Measurements from ENCODE around the gene NDUFA11. TPM values are rescaled to one million over a fixed set of nuclear protein-coding genes. Genes with fewer than 3 reads are reported as not detected.

NDUFA11 gene
- 168 and 272 TPM in 2 replicates for polyA plus RNA-seq (2011; rRNA removed)
- polyA minus RNA-seq (2011; rRNA and poly(A)+ RNA removed), result 14.4 and 26.5 TPM in 2 replicates

DNA sequence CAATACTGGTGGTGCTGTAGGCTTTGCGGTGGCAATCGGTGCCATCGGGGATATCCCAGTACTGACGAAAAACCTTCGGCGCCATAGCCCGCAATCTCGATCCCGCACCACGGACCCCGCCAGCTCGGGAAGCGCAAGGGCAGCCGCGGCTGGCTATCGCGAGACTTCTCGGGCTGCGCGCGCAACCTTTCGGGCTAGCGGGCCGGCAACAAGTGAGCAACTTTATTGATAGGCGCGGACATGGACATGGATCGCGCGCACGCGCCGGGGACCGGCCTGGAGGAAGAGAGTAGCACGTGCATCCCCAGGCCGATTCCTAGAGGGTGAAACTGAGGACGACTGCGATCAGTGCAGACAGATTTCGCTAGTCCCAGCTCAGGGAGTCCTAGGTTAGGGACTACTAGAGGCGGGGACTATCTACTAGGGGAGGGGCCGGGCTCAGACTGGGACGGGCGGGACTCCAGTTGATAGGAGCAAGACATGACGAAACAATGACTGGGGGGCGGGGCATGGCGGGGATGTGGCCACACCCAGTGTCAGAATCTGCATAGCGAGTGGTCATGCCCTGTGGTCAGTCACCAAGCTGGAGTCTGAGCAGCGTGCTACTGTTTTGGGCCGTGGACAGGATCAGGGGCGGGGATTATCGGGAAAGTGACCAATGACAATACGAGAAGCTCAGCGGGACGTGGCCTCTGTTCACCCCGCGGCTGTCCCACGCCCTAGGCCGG is at the start of gene NDUFA11:
Gene NDUFA11 (minus strand): TSS at position 167 of the 728 bp plus-strand sequence. CDS start 82 bp downstream, at position 85.
- DNase-seq (ENCODE audit: low read depth, low spot score), result peak; percentile 91
- Histone ChIP-seq H3K9me3 (ENCODE audit: control insufficient read depth, insufficient read depth, low read length) (peaks cover 3% of the 10 kb centered on the region; the same call in 1 of the 2 replicates), H3K4me3 (ENCODE audit: low read depth, low read length) (peak within 1 kb of the TSS; percentile 78), H3K27me3 (ENCODE audit: control insufficient read depth, insufficient read depth, low read length) (no peaks in the 10 kb centered on the region), H3K27ac (ENCODE audit: low read depth, low read length) (peak within 1 kb of the TSS; percentile 96)
- ChIA-PET CTCF (interaction anchor here (0.7 to 5.4 kb wide), 4 partner anchors 13 to 183 kb away, joined by 3 to 54 read pairs (median 8); partner anchors contain the start of genes CATSPERD and NRTN), POLR2A (interaction anchor here (0.6 to 3.5 kb wide), 18 partner anchors 11 to 1998 kb away, joined by 3 to 30 read pairs (median 4); partner anchors contain the start of genes DUS3L, RANBP3, RPL36 and SAFB)
- no peak for TF ChIP-seq CTCF (IDR thresholded peaks at IDR 0.05; ENCODE audit: low read depth, low read length)

DNA sequence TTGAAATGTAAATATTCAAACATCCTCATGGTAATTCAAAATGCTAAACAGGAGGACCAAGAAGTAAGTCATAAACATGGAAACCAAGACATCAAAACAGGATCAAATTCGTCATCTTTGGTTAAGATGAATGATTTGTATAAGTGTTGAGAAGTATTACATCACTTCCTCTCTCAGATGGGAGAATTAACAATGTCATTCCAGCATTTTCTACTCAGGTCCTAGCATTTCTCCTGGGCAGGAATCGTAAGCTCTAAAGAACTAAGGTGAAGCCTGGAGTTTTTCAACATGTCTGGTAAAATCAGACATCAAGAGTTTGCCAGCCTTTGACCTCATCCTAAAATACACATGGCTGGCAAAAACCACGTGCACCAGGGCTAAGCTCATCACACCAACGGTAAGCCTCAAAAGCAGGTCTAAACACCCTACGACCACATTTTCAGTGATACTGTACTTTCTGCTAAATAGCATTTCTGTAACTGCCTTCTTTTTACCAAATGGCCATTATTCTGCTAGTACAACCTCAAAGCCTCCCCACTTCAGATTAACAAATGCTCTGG is 49.5 kb upstream of the NDUFA11 start:
- DNase-seq (ENCODE audit: low read depth, low spot score), result no peak
- no peaks in the 10 kb centered on the region for H3K9me3 ChIP-seq (ENCODE audit: control insufficient read depth, insufficient read depth, low read length)
- no peaks in the 10 kb centered on the region for H3K27me3 ChIP-seq (ENCODE audit: control insufficient read depth, insufficient read depth, low read length)
- CTCF ChIA-PET, result interaction anchor here (0.6 to 12.8 kb wide), 3 partner anchors 14 to 180 kb away, joined by 3 to 72 read pairs (median 12); partner anchors contain the start of gene NRTN
- H3K4me3 ChIP-seq (ENCODE audit: low read depth, low read length), result no peak overlapping the region
- POLR2A ChIA-PET, result interaction anchor here (1.0 to 3.5 kb wide), 2 partner anchors 18 to 49 kb away, joined by 3 to 10 read pairs; no protein-coding TSS in a partner anchor
- no peak for TF ChIP-seq CTCF (IDR thresholded peaks at IDR 0.05; ENCODE audit: low read depth, low read length)
- H3K27ac ChIP-seq (ENCODE audit: low read depth, low read length), result peak overlapping the region; percentile 89

GRCh38 chr19:5952193-5953029 is 48.8 kb upstream of the NDUFA11 start:
- peak overlapping the region; percentile 70 for H3K27ac ChIP-seq (ENCODE audit: low read depth, low read length)
- TF ChIP-seq CTCF (IDR thresholded peaks at IDR 0.05; ENCODE audit: low read depth, low read length), result no peak
- POLR2A ChIA-PET, result interaction anchor here (1.0 to 3.5 kb wide), 2 partner anchors 17 to 48 kb away, joined by 3 to 10 read pairs; no protein-coding TSS in a partner anchor
- H3K27me3 ChIP-seq (ENCODE audit: control insufficient read depth, insufficient read depth, low read length), result no peaks in the 10 kb centered on the region
- no peaks in the 10 kb centered on the region for H3K9me3 ChIP-seq (ENCODE audit: control insufficient read depth, insufficient read depth, low read length)
- no peak overlapping the region for H3K4me3 ChIP-seq (ENCODE audit: low read depth, low read length)
- CTCF ChIA-PET, result interaction anchor here (0.6 to 12.8 kb wide), 3 partner anchors 15 to 179 kb away, joined by 3 to 72 read pairs (median 12); partner anchors contain the start of gene NRTN
- DNase-seq (ENCODE audit: low read depth, low spot score), result no peak

DNA sequence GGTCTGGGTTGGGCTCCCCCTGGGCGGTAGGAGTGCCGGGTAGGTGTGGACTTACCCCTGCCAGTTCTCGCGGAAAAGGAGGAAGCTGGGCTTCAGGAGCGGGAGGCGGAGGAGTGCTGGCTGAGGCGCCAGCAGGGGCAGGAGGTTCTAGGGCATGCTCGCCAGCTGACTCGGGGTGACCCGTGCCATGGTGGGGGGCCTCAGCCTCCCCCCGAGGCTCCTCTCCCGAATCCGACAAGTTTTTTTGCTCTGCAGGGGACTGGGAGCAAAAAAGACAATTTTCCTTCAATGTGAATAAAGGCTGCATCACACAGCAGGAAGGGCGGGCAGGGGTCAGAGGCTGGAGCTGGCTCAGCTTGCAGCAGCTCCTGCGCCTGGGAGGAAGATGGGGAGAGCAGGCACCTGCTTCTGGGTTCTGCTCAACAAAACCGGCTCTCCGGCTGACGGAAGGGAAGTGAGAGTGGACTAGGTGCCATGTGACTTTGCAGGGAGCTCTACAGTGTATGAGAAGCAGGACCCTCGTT is 47.8 kb upstream of the NDUFA11 start:
- POLR2A ChIA-PET, result interaction anchor here (3.5 kb wide), 1 partner anchor 16 kb away, joined by 10 read pairs; no protein-coding TSS in a partner anchor
- Histone ChIP-seq H3K27me3 (ENCODE audit: control insufficient read depth, insufficient read depth, low read length) (no peaks in the 10 kb centered on the region), H3K27ac (ENCODE audit: low read depth, low read length) (no peak overlapping the region), H3K4me3 (ENCODE audit: low read depth, low read length) (no peak overlapping the region), H3K9me3 (ENCODE audit: control insufficient read depth, insufficient read depth, low read length) (no peaks in the 10 kb centered on the region)
- no peak for DNase-seq (ENCODE audit: low read depth, low spot score)
- TF ChIP-seq CTCF (IDR thresholded peaks at IDR 0.05; ENCODE audit: low read depth, low read length), result no peak
- CTCF ChIA-PET, result interaction anchor here (0.7 to 12.8 kb wide), 5 partner anchors 16 to 545 kb away, joined by 3 to 72 read pairs (median 4); partner anchors contain the start of gene NRTN
